ENCODE data around the gene KRT1.
"Not testable (repeated sequence)": the region's sequence is repeated elsewhere in the genome, so short reads cannot be mapped to it uniquely, and the experiment has no call there.

Gene KRT1

DNA sequence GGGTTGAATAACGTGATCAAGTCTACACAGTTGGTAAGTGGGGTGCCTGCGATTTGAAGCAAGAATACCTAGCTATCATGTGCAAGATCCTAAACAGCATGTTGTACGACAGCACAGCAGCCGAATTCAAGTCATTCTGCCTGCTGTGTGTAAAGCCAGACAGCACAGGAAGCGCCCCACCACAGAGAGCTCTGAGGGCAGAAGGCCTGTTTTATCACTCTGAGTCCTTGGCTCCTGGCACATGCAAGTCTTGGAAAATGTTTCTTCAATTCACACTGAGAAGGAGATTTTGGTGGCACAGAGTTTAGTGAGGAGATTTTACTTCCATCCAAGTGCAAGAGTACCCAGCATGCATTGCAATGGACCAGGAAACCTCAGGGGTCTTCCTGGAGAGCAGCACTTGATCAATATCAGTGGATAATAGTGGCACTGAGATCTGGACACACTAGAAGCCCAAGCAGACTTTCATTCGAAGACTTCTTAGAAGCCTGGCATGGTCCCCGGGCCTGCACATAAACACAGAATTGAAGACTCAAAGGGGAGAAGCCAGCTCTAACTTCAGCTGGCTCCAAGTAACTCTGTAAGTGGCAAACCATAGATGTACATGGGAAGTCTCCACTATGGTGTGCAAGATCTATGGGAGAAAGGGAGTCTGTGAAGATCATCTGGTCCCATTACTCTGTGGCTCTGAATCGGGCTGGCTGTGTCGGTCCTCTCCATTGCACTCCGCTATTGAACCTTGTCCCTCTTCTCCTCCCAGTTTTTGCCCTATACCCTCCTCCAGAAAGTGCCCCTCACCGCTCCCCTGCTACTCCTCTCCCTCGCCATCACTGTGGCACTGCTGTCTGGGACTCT lies 1.5 kb upstream of the KRT1 start:
- no peak for DNase-seq (ENCODE audit: low read depth)

DNA sequence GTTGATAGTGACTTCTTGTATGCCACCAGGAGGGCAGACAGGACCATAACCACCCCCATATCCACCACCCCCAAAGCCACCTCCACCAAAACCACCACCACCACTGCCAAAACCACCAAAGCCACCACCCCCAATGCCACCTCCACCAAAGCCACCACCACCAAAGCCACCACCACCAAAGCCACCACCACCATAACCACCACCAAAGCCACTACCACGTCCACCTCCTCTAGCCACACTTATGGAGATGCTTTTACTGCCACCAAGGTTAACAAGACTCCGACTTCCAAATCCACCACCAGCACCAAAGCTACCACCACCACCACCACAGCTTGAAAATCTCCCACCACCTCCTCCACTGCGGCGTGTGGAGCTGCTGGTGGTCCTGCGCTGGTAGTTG lies 332 bp downstream of the KRT1 start:
- DNase-seq (ENCODE audit: low read depth), result no peak

DNA sequence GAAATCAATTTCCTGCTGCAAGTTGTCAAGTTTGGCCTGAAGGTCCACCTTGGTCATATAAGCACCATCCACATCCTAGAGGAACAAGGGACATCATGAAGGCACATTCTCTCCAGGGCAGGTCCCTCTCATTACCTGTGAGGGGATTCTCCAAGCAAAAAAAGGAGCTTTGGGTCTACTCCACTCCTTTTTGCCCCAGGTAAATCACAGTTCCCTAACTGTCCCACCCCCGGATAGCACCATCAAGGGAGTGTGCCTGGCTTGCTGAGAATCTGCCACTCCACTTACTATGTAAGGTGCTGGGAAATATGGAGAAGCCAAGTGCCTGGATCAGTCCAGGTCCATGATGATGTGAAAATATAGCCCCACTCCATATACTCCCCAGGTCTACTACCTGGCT lies 2.5 kb downstream of the KRT1 start:
- DNase-seq (ENCODE audit: low read depth), result no peak

DNA sequence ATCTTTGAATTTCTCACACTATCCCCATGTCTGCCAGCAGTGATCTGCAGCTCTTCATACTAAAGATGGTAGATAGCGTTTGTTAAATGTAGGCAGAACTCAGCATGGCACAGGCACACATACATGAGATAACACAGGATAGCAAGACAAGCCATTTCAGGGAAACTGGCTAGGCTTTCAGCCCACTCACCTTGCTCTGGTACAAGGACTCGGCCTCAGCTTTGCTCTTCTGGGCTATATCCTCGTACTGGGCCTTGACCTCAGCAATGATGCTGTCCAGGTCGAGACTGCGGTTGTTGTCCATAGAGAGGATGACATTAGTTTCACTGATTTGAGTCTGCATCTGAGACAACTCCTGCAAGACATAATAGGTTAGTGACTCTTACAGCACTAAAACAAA lies 3.1 kb downstream of the KRT1 start:
- no peak for DNase-seq (ENCODE audit: low read depth)

DNA sequence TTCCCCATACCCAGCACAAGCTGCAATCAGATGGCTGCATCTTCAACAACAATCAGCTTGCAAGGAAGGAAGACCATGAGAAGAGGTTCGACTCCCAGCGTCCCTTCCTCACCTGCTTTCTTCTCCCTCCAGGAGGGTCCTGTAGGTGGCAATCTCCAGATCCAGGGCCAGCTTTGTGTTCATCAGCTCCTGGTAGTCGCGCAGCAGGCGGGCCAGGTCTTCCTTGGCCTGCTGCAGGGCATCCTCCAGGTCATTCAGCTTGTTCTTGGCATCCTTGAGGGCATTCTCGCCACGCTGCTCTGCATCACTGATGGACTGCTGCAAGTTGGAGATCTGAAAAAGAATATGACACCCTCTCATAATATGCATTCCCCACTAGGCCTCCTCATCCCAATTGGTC lies 4.0 kb downstream of the KRT1 start:
- no peak for DNase-seq (ENCODE audit: low read depth)

DNA sequence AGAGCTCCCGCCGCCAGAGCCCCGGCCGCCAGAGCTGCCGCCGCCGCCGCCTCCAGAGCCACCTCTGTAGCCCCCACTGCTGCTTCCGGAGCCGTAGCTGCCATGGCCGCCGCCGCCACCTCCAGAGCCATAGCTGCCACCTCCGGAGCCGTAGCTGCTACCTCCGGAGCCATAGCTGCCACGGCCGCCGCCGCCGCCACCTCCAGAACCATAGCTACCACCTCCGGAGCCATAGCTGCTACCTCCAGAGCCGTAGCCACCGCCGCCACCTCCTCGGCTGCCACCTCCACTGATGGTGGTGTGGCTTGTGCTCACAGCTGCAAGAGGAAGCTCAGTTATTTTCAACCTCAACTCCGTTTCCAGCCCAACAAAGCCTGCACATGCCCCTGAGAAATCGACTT lies 4.9 kb downstream of the KRT1 start:
- DNase-seq (ENCODE audit: low read depth), result no peak

DNA sequence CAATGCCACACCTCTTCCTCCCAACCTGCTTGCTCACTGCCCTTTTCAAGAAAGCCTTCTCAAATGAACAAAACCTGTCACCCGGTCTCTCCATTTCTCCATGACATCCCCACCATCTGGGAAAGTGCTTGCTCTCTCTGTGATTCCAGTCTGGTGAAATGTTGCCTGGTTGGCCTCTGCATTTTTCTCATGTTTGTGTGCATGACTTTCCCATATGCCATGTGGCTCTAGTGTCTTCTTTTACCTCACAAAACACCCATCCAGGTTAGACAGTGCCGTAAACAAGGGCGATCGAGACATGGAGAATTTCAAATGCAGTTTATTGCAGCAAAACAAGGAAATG lies 5.8 kb downstream of the KRT1 start:
- no peak for DNase-seq (ENCODE audit: low read depth)

DNA sequence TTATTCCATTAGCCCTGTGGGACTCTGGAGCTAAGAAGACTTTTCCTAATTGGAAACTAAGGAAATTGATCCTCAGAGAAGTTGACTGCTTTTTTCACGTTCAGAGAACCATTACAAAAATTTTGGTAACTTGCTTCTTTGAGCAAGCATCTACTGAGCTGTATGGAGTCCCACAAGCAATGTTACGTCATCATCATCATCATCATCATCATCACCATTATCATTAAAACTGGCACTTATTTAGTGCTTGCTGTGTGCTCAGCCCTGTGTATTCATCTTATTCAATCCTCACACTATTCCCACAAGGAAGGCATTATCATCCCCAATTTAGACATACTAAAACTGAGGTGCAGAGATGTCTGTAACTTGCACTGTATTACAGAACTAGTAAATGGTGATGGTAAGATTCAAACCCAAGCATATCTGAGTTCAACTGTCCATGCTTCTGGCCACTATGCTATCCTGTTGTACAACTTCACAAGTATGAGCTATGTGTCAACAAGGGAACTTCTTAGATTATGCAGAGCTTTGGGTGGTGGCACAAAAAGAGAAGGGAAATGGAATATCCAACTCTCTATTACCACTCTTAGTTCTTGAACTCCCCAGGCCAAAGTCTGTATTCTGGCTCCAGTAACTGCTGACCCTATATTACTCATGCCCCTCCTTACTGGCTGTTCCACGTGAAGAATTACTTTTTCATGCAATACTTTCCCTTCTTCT lies 6.3 kb downstream of the KRT1 start:
- DNase-seq (ENCODE audit: low read depth), result no peak

DNA sequence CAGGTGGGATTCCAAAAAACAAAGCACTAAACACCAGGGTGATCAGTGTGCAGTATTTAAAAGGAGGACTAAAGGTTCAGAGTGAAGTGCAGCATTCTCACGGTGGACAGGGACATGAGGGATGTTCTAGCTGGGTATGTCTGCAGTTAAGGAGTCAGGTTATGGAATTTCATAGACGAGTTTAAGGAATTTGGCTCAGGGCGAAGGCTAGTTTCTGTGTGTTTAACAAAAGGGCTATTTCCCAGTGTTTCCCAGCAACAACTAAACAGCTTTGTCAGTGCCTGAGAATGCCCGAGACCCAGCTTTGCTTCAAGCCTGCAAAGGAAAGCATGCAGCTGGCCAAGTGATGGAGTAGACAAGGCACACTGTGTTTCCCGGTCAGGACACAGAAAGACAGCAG lies 7.0 kb downstream of the KRT1 start:
- DNase-seq (ENCODE audit: low read depth), result no peak

DNA sequence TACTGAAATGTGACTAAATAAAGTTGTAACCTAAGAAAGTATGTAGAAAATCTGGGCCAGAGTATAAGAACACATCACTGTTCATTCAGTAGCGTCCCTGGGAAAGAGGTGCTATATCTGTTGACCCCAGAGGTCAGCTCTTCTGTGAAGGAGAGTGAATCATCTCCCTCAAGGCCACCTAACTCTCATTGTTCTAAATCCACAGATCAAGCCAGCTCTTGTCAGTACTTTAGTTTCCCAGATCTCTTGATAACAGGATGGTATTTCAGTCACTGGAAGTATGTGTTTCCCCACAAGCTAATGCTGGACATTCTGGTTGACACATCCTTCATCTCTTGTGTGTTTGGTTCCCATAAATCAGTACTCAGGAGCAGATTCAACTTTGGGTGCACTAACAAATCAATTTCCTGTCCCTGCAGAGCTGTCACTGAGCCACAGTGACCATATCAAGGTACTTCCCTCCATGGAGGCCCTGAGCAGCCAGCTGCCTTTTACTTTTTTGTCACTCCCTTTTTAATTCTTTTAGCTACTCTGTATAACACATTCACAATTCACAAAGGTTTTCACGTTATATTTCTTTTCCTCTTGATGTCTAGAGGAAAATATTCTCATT lies 7.8 kb downstream of the KRT1 start:
- DNase-seq (ENCODE audit: low read depth), result no peak

DNA sequence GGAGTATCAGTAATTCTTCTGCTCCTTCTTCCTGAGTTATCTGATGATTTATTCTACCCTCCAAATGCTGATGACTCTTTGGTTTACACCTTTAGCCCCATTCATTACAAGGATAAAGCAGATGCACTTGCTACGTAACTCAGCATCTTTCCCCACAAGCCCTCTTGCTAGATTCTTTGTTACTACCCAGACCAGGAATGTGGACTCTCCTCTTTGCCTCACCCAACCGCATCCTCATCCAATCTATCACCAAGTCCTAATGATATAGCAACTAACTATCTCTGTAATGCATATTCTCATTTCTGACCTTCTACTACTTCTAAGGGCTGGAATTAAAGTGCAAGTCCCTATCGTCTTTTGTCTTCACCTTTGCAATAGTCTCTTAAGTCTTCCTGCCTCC lies 9.2 kb downstream of the KRT1 start:
- DNase-seq (ENCODE audit: low read depth), result no peak

DNA sequence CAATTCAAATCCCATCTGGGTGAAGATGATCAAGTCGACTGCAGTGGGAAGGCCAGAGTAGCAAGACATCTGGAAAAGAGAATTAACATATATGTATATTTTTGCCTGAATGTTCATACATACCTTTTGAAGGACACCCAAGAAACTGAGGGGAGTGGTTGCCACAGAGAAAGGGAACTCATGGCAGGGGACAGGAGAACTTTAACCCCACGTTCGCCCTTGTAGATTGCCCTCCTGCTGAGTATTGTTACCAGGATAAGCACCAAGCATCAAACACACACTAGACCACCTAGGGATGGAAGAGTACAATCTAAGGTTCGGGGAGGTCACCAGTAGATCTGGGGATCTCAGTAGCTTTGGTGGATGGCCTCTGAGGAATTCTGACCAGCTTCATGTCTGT lies 9.7 kb downstream of the KRT1 start:
- DNase-seq (ENCODE audit: low read depth), result no peak

DNA sequence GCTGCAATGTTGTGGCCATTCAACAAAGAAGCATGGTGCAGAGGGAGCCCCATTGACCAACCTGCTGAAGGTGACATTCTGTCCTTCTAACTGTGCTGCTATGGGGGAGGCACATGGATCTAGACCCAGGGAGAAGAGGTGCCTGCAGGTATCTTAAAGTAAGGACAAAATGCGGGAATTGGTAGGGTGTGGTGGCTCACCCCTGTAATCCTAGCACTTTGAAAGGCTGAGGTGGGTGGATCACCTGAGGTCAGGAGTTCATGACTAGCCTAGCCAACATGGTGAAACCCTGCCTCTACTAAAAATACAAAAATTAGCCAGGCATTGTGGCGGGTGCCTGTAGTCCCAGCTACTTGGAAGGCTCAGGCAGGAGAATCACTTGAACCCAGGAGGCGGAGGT lies 10.3 kb downstream of the KRT1 start:
- DNase-seq (ENCODE audit: low read depth), result not testable (repeated sequence)

DNA sequence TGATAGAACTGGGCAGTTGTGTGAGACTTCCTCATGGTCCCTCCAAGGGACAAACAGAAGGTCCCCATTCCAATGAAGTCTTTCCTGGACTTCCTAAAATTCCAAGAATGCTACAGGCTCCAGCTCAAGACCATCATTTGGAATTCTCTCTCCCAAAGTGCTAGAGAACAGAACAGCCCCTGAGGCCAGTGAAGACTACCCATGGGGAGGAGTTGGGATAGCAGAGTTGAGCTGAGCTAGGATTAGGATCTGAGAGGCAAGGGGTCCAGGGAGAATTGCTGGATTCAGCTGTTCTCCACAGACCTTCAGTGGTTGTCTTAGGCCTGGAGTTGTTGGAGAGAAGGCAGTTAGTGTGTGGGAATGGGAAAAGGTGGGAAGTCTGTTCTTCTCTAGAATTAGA lies 10.8 kb downstream of the KRT1 start:
- DNase-seq (ENCODE audit: low read depth), result no peak

DNA sequence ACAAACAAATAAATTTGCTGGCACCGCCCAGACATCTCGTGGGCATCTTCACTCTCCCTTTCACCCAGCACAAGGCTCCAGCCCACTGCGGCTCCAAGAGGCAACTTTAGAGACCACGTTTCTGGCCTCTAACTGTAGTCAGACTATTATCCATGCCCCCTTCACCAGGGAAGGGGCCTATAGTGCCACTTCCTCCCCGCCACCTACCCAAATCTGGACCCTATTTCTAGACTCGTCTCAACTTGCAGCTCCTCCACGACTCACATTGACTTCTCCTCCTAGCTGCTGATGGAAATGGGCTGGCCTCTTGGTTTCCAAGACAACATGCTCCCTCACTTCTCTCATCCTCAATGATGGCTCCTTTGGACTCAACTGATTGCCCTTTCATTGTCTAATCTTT lies 12.3 kb downstream of the KRT1 start:
- no peak for DNase-seq (ENCODE audit: low read depth)

DNA sequence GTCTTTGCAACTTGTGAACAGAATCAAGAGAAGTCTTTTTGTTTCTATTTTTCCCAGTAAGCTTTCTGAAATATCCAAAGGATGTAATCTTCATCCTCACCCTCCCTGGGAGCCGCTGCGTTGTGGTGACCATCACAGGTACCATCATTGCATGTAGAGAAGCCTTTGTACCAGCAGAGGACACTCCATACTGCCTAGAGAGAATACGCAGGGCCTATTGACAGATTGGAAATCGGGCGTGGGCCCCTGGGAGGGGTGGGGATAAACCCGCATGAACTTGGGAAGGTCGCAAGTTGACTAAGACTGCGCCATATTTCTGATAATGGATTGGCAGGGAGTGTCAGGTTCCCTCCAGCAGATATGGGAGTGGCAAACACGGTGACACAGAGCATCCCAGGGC lies 12.7 kb downstream of the KRT1 start:
- no peak for DNase-seq (ENCODE audit: low read depth)

DNA sequence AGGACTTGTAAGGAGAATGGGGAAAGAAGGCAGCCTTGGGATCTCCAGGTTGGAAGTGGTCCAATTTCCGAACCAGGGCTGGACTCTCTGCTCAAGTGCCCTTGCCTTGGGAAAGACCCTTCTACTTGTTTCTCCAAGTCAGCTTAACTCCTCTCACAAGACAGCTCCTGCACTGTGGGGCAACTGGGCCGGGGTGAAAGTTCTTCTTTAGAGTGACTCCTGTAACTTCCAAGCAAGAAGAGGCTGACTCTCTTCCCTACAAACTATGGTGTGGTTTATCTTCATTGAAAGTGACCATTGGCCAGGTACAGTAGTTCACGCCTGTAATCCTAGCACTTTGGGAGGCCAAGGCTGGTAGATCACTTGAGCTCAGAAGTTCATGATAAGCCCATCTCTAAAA lies 13.7 kb downstream of the KRT1 start:
- DNase-seq (ENCODE audit: low read depth), result no peak

DNA sequence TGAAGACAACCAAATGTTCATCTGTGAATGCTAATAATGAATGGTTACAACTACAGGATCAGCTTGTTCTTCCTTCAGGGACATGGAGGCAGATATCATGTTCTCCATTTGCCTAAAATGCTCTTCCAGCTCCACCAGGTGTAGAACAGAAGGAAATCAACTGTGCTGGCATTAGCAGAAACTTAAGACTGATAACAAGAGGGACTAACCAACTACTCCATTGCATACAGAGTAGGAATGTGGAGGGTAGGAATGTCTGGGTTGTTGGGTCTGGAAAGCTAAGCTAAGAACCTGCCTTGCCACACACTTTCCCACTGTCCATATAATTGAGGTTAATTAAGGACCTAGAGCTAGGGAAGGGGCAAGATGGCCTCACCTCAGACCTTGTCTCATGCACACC lies 16.8 kb downstream of the KRT1 start:
- no peak for DNase-seq (ENCODE audit: low read depth)

DNA sequence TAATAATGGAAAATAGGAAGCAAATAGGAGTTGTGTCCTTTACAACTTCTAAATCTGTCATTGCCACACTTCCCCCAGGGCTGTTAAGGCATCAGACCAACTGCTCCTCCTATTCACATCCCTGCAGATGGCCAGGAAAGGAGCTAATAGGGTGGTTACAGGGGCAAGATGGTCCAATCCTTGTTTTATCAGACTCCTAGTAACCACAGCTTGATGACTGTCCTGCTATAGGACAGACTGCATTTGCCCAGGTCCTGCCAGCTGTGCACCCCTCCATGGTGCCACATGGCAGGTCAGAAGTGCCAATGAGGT lies 17.3 kb downstream of the KRT1 start:
- no peak for DNase-seq (ENCODE audit: low read depth)

DNA sequence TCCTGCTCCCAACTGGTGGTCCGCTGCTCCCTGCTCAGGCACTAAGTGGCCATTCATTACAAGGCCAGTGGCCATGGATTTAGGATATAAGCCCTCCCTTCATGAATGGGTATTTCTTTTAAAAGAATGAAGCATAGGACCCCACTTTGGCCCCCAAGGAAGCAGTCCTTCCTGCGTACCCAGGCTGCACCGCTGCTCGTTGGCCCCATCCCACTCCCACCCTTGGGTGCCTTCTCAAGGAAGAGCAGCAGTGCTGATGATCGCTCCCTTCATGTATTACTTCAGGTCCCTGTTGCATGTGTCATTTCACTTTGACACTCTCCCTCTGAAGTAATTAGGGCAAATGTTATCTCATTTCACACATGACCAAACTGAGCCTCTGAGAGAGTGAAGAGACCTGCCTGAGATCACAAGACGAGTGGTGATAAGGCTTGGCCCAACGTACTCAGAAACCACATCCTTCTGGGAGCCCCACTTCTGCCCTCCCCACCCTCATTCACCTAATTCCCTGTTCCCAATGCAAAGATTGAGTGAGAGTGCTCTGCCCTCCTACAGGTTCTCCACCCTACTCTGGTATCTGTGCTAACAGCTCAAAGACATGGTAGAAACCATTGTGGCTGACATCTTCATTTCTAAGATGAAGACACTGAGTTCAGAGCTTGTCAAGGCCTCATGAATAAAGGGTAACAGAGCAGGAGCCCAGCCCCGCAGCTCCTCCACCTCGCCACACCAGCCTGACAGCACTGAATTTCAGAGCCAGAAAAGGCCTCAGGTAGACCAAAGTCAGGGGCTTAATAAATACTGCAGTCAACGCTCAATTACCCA lies 17.9 kb downstream of the KRT1 start:
- no peak for DNase-seq (ENCODE audit: low read depth)

DNA sequence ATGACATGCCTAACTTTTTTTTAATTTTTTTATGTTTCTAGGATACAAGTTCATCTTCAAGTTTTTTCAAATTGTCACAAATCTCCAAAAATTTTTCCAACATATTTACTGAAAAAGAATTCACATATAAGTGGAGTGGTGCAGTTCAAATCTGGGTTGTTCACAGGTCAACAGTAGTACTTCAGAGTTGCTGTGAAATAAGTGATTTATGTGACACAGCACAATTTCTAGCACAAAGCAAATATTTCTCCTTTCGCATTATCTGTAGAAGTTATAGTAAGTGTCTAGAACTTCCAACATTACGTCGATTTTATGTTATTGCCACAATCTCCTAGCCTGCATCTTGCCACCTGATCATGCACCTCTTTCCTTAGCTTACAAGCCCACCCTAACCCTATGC lies 18.5 kb downstream of the KRT1 start:
- DNase-seq (ENCODE audit: low read depth), result no peak

DNA sequence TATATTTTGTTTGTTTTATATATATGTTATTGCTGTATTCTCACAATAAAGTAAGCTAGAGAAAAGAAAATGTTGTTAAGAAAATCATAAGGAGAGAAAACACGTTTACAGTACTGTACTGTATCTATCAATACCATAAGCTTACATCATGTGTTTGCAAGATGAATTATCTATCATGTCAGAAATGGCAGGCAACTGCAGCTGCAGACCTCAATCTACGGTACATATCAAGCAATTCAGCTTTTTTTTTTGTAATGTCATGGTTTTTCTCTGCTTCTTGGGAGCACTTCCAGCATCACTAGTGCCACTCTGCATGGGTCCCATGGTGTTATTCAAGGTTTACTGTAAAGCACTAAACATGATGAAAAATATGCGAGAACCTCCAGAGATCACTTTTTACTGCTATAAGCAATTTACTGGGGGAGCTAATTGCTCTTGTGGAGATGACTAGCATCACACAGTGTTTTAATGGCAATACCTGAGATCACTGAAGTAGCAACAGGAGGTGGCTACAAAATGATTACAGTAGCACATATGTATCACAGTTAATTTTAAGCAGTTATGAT lies 19.2 kb downstream of the KRT1 start:
- DNase-seq (ENCODE audit: low read depth), result no peak
